GM23338 (cell line): ENCODE measurements around the gene CSF2.

Experiments used
- CTCF ChIP-seq, 2 experiments: fragments of 200-600 bp in 1 of 2; sonication (generic) in 1 of 2; conservative IDR thresholded peaks; 2 replicates each; pipeline versions ENCODE4 v1.5.1 to v1.6.1; 2016 to 2017; ENCODE audit warnings: antibody characterized with exemption in 2 of 2, low read depth in 2 of 2, mild to moderate bottlenecking in 2 of 2, moderate library complexity in 1 of 2
- ETS1 ChIP-seq: IDR thresholded peaks from 2 replicates; pipeline ENCODE4 v1.6.1; 2016; ENCODE audit warnings: antibody characterized with exemption
- EZH2phosphoT487 ChIP-seq: fragments of 200-600 bp; sonication (generic); IDR thresholded peaks from one replicate; pipeline ENCODE4 v1.8.1; 2018; ENCODE audit warnings: antibody characterized with exemption; ENCODE audit not compliant: unreplicated experiment

GRCh38 chr5:132115375-132115774 is 41.8 kb downstream of the CSF2 start:
- TF ChIP-seq CTCF (conservative IDR thresholded peaks at IDR 0.05; ENCODE audit: low read depth in 2 of 2) (no peak), EZH2phosphoT487 (no peak), ETS1 (no peak)
